Heart right ventricle (tissue), 16 donors: ENCODE measurements around the gene IL1RAPL1. TPM values are rescaled to one million over a fixed set of nuclear protein-coding genes. Genes with fewer than 3 reads are reported as not detected.

Source experiments
- ATAC-seq, 8 donors: fragments of 200-7000 bp; cut with Tn5 transposase; one replicate each; pipeline ENCODE4 v1.9.1; 2020; ENCODE audit warnings: mild to moderate bottlenecking in 8 of 8, moderate library complexity in 8 of 8, moderate number of reproducible peaks in 1 of 8
- DNase-seq, 2 donors: peaks; one replicate each; pipeline ENCODE4 v3.0.0-alpha.2; 2020
- H3K27ac ChIP-seq, 10 donors: fragments of 200-600 bp; sonication (generic) in 2 of 10; one replicate each; pipeline versions ENCODE4 v1.5.0 to v1.8.0; 2020 to 2022; ENCODE audit warnings: mild to moderate bottlenecking in 3 of 10
- H3K27me3 ChIP-seq, 7 donors: fragments of 200-600 bp; one replicate each; pipeline ENCODE4 v1.8.0; 2021 to 2022; ENCODE audit warnings: mild to moderate bottlenecking in 2 of 7
- H3K36me3 ChIP-seq, 9 donors: fragments of 200-600 bp; sonication (generic) in 1 of 9; one replicate each; pipeline versions ENCODE4 v1.5.0 to v1.8.0; 2020 to 2022; ENCODE audit warnings: mild to moderate bottlenecking in 2 of 9
- H3K4me1 ChIP-seq, 9 donors: fragments of 200-600 bp; sonication (generic) in 1 of 9; one replicate each; pipeline versions ENCODE4 v1.5.0 to v1.8.0; 2020 to 2022; ENCODE audit warnings: mild to moderate bottlenecking in 4 of 9
- H3K4me3 ChIP-seq, 10 donors: fragments of 200-600 bp; sonication (generic) in 2 of 10; one replicate each; pipeline versions ENCODE4 v1.5.0 to v1.8.0; 2020 to 2022; ENCODE audit warnings: mild to moderate bottlenecking in 7 of 10, moderate library complexity in 2 of 10
- H3K9me3 ChIP-seq, 11 donors: fragments of 200-600 bp in 10 of 11; sonication (generic) in 2 of 11; one replicate each; pipeline versions ENCODE4 v1.5.0 to v1.8.0; 2013 to 2022; ENCODE audit warnings: mild to moderate bottlenecking in 2 of 11, control low read depth in 1 of 11, moderate library complexity in 1 of 11
- CTCF ChIP-seq, 9 donors: fragments of 200-600 bp; sonication (generic) in 2 of 9; IDR thresholded peaks; one replicate each; pipeline versions ENCODE4 v1.5.0 to v1.8.0; 2021 to 2022; ENCODE audit warnings: antibody characterized with exemption in 9 of 9, mild to moderate bottlenecking in 5 of 9, moderate library complexity in 1 of 9
- WGBS, 2 donors: extraction: QIAGEN DNeasy Blood & Tissue Kit; methylation state at CpG; one replicate each; pipeline ENCODE4 v1.1.7; 2013; ENCODE audit warnings: inconsistent platforms in 1 of 2; 5-methylcytosine and 5-hydroxymethylcytosine counted together
- intact Hi-C, 10 donors: fragments of 100-400 bp; cut with DNase I; formaldehyde crosslinking; loops; one replicate each; pipeline versions ENCODE4 v1.11.1 to v1.14.2; 2022
- polyA plus RNA-seq, 2 donors: library from polyadenylated mRNA; stranded (reverse); fragments of 200-250 nt; gene quantifications; one replicate each; pipeline ENCODE4 v1.2.3, GENCODE V29; 2013
- total RNA-seq, 10 donors: library from RNA; stranded (reverse); fragmentation: NEBNext Ultra II Directional in 3 of 10; extraction: Animal tissue kit (Norgen Biotek cat#: 25700) in 3 of 10; gene quantifications; one replicate each; pipeline versions ENCODE4 v1.2.1 to v1.2.4, GENCODE V29; 2021 to 2023
- donor health status: Arrhythmogenic right ventricular cardiomyopathy.
- donor health status: ischemic (EF 13 %, LVEDD 7.1; RV severe dilation, severe dysfunction).
- donor health status: healthy with polysubstance abuse.
- donor health status: DM: no; HTN: yes; CAD: no.
- donor health status: DM: no; HTN: no; CAD: no.
- donor health status: ischemic (EF 25% LVEDD 6.9; RV normal size, moderate dysfunction).
- donor health status: ischemic (EF 25% LVEDD 5.7; RV mildly dilated, moderate dysfunction).
- donor health status: healthy.
- donor health status: DM: yes; HTN: yes; CAD: no.
- donor health status: Ischemic cardiomyopathy.
- donor health status: ischemic (EF 35%, LVEDD 5.7; RV mildly dilated, moderate dysfunction).
- donor health status: nonischemic (EF 11% LVEDD 7.7; RV severe dilation, severe dysfunction).
- donor health status: DM: yes; HTN: yes; CAD: no.
- donor health status: PGD.
- donor health status: ischemic (EF 29% LVEDD 5.4; RV normal size, mild dysfunction).
- donor health status: nonischemic (EF 23%, LVEDD 6.1; RV moderate dilation, normal function).

IL1RAPL1 gene
- total and polyA plus RNA-seq, 12 donors, result 0.13 to 6.3 (median 2.8) TPM

GRCh38 chrX:28880136-28880535 is 292.9 kb downstream of the IL1RAPL1 start:
- H3K9me3 ChIP-seq, result peaks cover 0 to 10% (median 0%) of the 10 kb centered on the region in 11 donors
- intact Hi-C loops, result no loop called here
- no peaks in the 10 kb centered on the region for H3K36me3 ChIP-seq
- DNase-seq, result no peak
- peaks cover 0 to 17% (median 0%) of the 10 kb centered on the region in 9 donors for H3K4me1 ChIP-seq
- H3K4me3 ChIP-seq, result no peak overlapping the region
- H3K27me3 ChIP-seq, result no peaks in the 10 kb centered on the region
- no peak for TF ChIP-seq CTCF (IDR thresholded peaks at IDR 0.05)
- ATAC-seq, result no peak
- no peak overlapping the region for H3K27ac ChIP-seq

GRCh38 chrX:28884823-28885222 is 297.6 kb downstream of the IL1RAPL1 start:
- H3K4me3 ChIP-seq, result no peak overlapping the region
- peaks cover 0 to 10% (median 0%) of the 10 kb centered on the region in 11 donors for H3K9me3 ChIP-seq
- ATAC-seq (no peak), DNase-seq (no peak)
- H3K27me3 ChIP-seq, result no peaks in the 10 kb centered on the region
- no peak overlapping the region for H3K27ac ChIP-seq
- TF ChIP-seq CTCF (IDR thresholded peaks at IDR 0.05), result no peak
- no peaks in the 10 kb centered on the region for H3K36me3 ChIP-seq
- WGBS, 2 donors, result 78 to 92% methylated on average over 1 of the region's 1 CpG
- intact Hi-C loops, result no loop called here
- no peaks in the 10 kb centered on the region for H3K4me1 ChIP-seq

GRCh38 chrX:28888416-28888815 is 301.2 kb downstream of the IL1RAPL1 start:
- Histone ChIP-seq H3K36me3 (no peaks in the 10 kb centered on the region), H3K4me1 (no peaks in the 10 kb centered on the region), H3K9me3 (no peaks in the 10 kb centered on the region), H3K27me3 (no peaks in the 10 kb centered on the region), H3K27ac (no peak overlapping the region), H3K4me3 (no peak overlapping the region)
- no peak for TF ChIP-seq CTCF (IDR thresholded peaks at IDR 0.05)
- WGBS, 2 donors, result 63 to 77% methylated on average over 1 of the region's 1 CpG
- ATAC-seq (no peak), DNase-seq (no peak)
- intact Hi-C loops, result no loop called here

DNA sequence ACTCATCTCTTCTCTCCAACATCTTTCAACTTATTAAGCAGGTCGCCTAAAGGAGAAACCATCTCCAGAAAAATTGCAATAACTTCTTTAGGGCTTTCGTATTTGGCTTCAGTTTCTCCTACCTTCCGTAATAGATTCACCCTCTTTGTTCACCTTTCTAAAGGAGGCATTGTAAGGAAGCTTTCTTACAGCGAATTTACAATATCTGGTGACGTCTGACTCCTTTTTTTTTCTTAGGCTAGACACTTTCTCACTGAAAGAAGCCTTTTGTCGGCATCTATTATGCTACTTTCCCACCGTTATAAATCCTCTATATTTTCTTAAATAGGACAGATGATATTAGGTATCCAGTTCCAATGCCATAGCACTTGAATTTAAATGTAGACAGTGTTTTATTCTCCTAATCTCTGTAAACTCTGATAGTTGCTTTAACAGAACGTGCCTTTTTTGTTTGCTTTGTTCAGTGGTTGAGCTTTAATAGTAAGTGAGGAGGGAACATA is 302.4 kb downstream of the IL1RAPL1 start:
- no peaks in the 10 kb centered on the region for H3K27me3 ChIP-seq
- no peaks in the 10 kb centered on the region for H3K4me1 ChIP-seq
- no peak for DNase-seq
- ATAC-seq, result no peak
- H3K27ac ChIP-seq, result no peak overlapping the region
- H3K4me3 ChIP-seq, result no peak overlapping the region
- no peaks in the 10 kb centered on the region for H3K9me3 ChIP-seq
- H3K36me3 ChIP-seq, result no peaks in the 10 kb centered on the region
- no peak for TF ChIP-seq CTCF (IDR thresholded peaks at IDR 0.05)
- 66 to 81% methylated on average over 8 of the region's 8 CpGs for whole genome bisulfite sequencing, 2 donors
- intact Hi-C loops, result no loop called here
